ENCODE measurements around the gene FGF9. TPM values are rescaled to one million over a fixed set of nuclear protein-coding genes. Genes with fewer than 3 reads are reported as not detected.

The FGF9 gene
- total and polyA plus RNA-seq, 2 of the 8 experiments (the other 6 are each of a cell fraction or from before 2014, with no cell fraction given), result 0.02 TPM; not detected in 1

GRCh38 chr13:21637296-21637695, 33.6 kb upstream of the FGF9 start (continued):
- TF ChIP-seq ATF3 (IDR thresholded peaks at IDR 0.05; ENCODE audit: insufficient read depth, low read depth, low read length), result no peak
- no peak for TF ChIP-seq EZH2 (IDR thresholded peaks at IDR 0.05; ENCODE audit: low read depth, low read length, severe bottlenecking)
- no peak for TF ChIP-seq BRCA1 (IDR thresholded peaks at IDR 0.05; ENCODE audit: low read depth, low read length)
- no peak for TF ChIP-seq SRF (IDR thresholded peaks at IDR 0.05; ENCODE audit: low read depth, low read length)
- TF ChIP-seq SIN3A (conservative IDR thresholded peaks at IDR 0.05 in 1 of 2, IDR thresholded peaks at IDR 0.05 in 1 of 2; ENCODE audit: low read depth in 1 of 2, low read length in 2 of 2), result no peak
- TF ChIP-seq JUN (IDR thresholded peaks at IDR 0.05; ENCODE audit: low read depth, low read length), result no peak
- no peak for TF ChIP-seq CHD2 (IDR thresholded peaks at IDR 0.05; ENCODE audit: low read length)
- TF ChIP-seq POLR2A (IDR thresholded peaks at IDR 0.05; ENCODE audit: control extremely low read depth in 1 of 2, low read depth in 2 of 2, low read length in 2 of 2), result no peak
- TF ChIP-seq EP300 (IDR thresholded peaks at IDR 0.05; ENCODE audit: borderline replicate concordance in 1 of 2, low read depth in 2 of 2, low read length in 2 of 2), result no peak

Data from H1 (cell line).